Measurements from ENCODE around the gene OVCA2.

OVCA2 gene

GRCh38 chr17:2061441-2061958 lies 19.7 kb downstream of the OVCA2 start:
- TF ChIP-seq YY1 (IDR thresholded peaks at IDR 0.05; ENCODE audit: low read depth), result no peak
- TF ChIP-seq ZBTB7A (IDR thresholded peaks at IDR 0.05; ENCODE audit: low read depth), result no peak
- no peak for TF ChIP-seq REST (IDR thresholded peaks at IDR 0.05; ENCODE audit: low read depth)
- TF ChIP-seq NFIC (IDR thresholded peaks at IDR 0.05), result no peak
- no peak for TF ChIP-seq FOXM1 (IDR thresholded peaks at IDR 0.05; ENCODE audit: borderline replicate concordance, low read depth)
- TF ChIP-seq, protein P1, sequence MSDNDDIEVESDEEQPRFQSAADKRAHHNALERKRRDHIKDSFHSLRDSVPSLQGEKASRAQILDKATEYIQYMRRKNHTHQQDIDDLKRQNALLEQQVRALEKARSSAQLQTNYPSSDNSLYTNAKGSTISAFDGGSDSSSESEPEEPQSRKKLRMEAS (IDR thresholded peaks at IDR 0.05), result no peak

- TF ChIP-seq YY1 (IDR thresholded peaks at IDR 0.05; ENCODE audit: low read depth), result 0 out of 2 replicates have a peak, but pooled peaks have one; percentile 11
- TF ChIP-seq RAD21 (IDR thresholded peaks at IDR 0.05; ENCODE audit: low read depth), result no peak
- TF ChIP-seq REST (IDR thresholded peaks at IDR 0.05; ENCODE audit: low read depth), result no peak
- peak; percentile 91 for TF ChIP-seq TCF12 (IDR thresholded peaks at IDR 0.05; ENCODE audit: low read depth)
- peak; percentile 89 for TF ChIP-seq NFIC (IDR thresholded peaks at IDR 0.05)
- TF ChIP-seq EGR1 (IDR thresholded peaks at IDR 0.05), result peak; percentile 99
- TF ChIP-seq EP300 (IDR thresholded peaks at IDR 0.05; ENCODE audit: borderline replicate concordance), result peak; percentile 91
- TF ChIP-seq, protein P1 (IDR thresholded peaks at IDR 0.05), result no peak; the same call in 1 of the 2 replicates
- peak; percentile 61; the same call in 1 of the 2 replicates for TF ChIP-seq FOXM1 (IDR thresholded peaks at IDR 0.05; ENCODE audit: borderline replicate concordance, low read depth)
- peak; percentile 81 for TF ChIP-seq TEAD4 (IDR thresholded peaks at IDR 0.05)
- TF ChIP-seq ZBTB7A (IDR thresholded peaks at IDR 0.05; ENCODE audit: low read depth), result peak; percentile 97
- no peak for TF ChIP-seq CREB1 (IDR thresholded peaks at IDR 0.05; ENCODE audit: low read depth)
Measured at GRCh38 chr17:2062571-2063183, 20.9 kb downstream of the OVCA2 start.

GRCh38 chr17:2063261-2064146 lies 21.7 kb downstream of the OVCA2 start:
- TF ChIP-seq EP300 (IDR thresholded peaks at IDR 0.05; ENCODE audit: borderline replicate concordance) (no peak), NFIC (IDR thresholded peaks at IDR 0.05) (no peak)

DNA sequence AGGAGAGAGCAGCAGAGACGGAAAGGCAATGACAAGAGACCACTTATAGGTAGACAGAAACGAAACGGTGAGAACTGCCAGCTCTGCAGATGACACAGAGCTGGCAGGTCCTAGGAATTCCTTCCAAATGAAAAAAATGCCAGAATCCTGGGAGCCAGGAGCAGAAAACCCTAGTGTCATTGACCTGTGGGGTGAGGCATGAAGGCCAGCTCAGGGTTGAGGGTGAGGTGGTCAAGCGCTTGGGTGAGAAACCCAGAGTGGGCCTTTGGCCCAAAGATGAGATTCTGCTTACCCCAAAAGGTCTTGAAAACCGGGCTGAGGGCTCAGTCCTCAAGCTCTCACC lies 22.3 kb downstream of the OVCA2 start:
- no peak for TF ChIP-seq TEAD4 (IDR thresholded peaks at IDR 0.05)
- TF ChIP-seq YY1 (IDR thresholded peaks at IDR 0.05; ENCODE audit: low read depth), result no peak
- TF ChIP-seq, protein P1 (IDR thresholded peaks at IDR 0.05), result no peak
- TF ChIP-seq TCF12 (IDR thresholded peaks at IDR 0.05; ENCODE audit: low read depth), result no peak
- TF ChIP-seq TAF1 (IDR thresholded peaks at IDR 0.05; ENCODE audit: low read depth), result no peak
- TF ChIP-seq FOXM1 (IDR thresholded peaks at IDR 0.05; ENCODE audit: borderline replicate concordance, low read depth), result no peak
- TF ChIP-seq RAD21 (IDR thresholded peaks at IDR 0.05; ENCODE audit: low read depth), result no peak
- no peak for TF ChIP-seq CEBPB (IDR thresholded peaks at IDR 0.05)
- TF ChIP-seq NFIC (IDR thresholded peaks at IDR 0.05), result no peak
- TF ChIP-seq EGR1 (IDR thresholded peaks at IDR 0.05), result no peak
- TF ChIP-seq CREB1 (IDR thresholded peaks at IDR 0.05; ENCODE audit: low read depth), result no peak
- no peak for TF ChIP-seq USF1 (IDR thresholded peaks at IDR 0.05)
- no peak for TF ChIP-seq EP300 (IDR thresholded peaks at IDR 0.05; ENCODE audit: borderline replicate concordance)
- TF ChIP-seq ZBTB7A (IDR thresholded peaks at IDR 0.05; ENCODE audit: low read depth), result no peak

DNA sequence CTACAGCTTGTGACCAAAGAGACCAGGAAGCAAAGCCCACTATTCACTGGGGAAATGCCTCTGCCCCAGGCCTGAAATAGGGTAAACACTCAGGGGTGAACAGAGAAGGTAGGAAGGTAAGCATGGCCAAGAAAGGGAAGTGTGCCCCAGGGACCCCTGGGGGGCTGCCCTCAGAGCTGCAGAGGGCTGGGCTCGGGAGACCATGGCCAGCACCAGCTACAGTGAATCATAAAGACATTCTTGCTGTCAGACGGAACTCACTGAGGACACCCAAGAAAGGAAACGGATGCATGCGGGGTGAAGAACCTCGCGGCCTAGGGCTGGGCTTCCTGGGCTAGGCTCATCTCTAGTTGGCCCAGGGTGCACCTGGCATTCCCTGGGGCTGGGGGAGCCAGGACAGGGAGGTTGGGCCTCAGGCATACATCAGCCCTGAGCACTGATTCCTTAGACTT lies 22.7 kb downstream of the OVCA2 start:
- TF ChIP-seq USF1 (IDR thresholded peaks at IDR 0.05) (no peak), RAD21 (IDR thresholded peaks at IDR 0.05; ENCODE audit: low read depth) (no peak), TCF12 (IDR thresholded peaks at IDR 0.05; ENCODE audit: low read depth) (no peak), NFIC (IDR thresholded peaks at IDR 0.05) (no peak), CEBPB (IDR thresholded peaks at IDR 0.05) (no peak), ZBTB7A (IDR thresholded peaks at IDR 0.05; ENCODE audit: low read depth) (no peak), EP300 (IDR thresholded peaks at IDR 0.05; ENCODE audit: borderline replicate concordance) (no peak), EGR1 (IDR thresholded peaks at IDR 0.05) (no peak), FOXM1 (IDR thresholded peaks at IDR 0.05; ENCODE audit: borderline replicate concordance, low read depth) (no peak), TEAD4 (IDR thresholded peaks at IDR 0.05) (no peak), CREB1 (IDR thresholded peaks at IDR 0.05; ENCODE audit: low read depth) (no peak), REST (IDR thresholded peaks at IDR 0.05; ENCODE audit: low read depth) (no peak), YY1 (IDR thresholded peaks at IDR 0.05; ENCODE audit: low read depth) (no peak), TAF1 (IDR thresholded peaks at IDR 0.05; ENCODE audit: low read depth) (no peak)
- TF ChIP-seq, protein P1 (IDR thresholded peaks at IDR 0.05), result no peak

Data from Ishikawa (cell line).